HEK293 (cell line): ENCODE results near the gene CUEDC1.

Source experiments
- CTCF ChIA-PET: fragments of 350-600 bp; formaldehyde crosslinking; extraction: SDS; loops from one replicate; lab custom pipeline; 2021; ENCODE audit warnings: antibody characterized with exemption; lab: Yijun Ruan, JAX
- POLR2A ChIA-PET: fragments of 300-600 bp; formaldehyde crosslinking; extraction: SDS; loops from one replicate; lab custom pipeline; 2020; ENCODE audit warnings: antibody characterized with exemption, inconsistent platforms; lab: Yijun Ruan, JAX
- H3K27ac ChIP-seq: fragments of 200-500 bp; sonication (Bioruptor generic); 2 replicates; pipeline ENCODE4 v1.5.1; 2014; ENCODE audit warnings: low read depth, low read length, control low read depth, inconsistent platforms; ENCODE audit errors: extremely low read depth
- H3K36me3 ChIP-seq, 2 experiments: fragments of 200-500 bp in 1 of 2; sonication (Bioruptor generic) in 1 of 2; 1 replicate in 1 of 2; 2 replicates in 1 of 2; pipeline ENCODE4 v1.5.1; 2014 to 2017; ENCODE audit warnings: inconsistent platforms in 2 of 2, low read length in 2 of 2; ENCODE audit not compliant: control insufficient read depth in 2 of 2, insufficient read depth in 1 of 2
- H3K4me1 ChIP-seq: fragments of 200-500 bp; sonication (Bioruptor generic); 2 replicates; pipeline ENCODE4 v1.5.1; 2014; ENCODE audit warnings: mild to moderate bottlenecking, low read length, inconsistent platforms; ENCODE audit not compliant: control insufficient read depth, insufficient read depth
- H3K4me3 ChIP-seq: 2 replicates; pipeline ENCODE4 v1.5.1; 2011; ENCODE audit warnings: low read depth, mild to moderate bottlenecking, control low read depth, low read length, moderate library complexity
- H3K9me3 ChIP-seq: fragments of 200-500 bp; sonication (Bioruptor generic); 2 replicates; pipeline ENCODE4 v1.5.1; 2014; ENCODE audit warnings: low read depth, low read length, inconsistent platforms; ENCODE audit not compliant: control insufficient read depth, insufficient read depth
- ATF2 ChIP-seq: fragments of 450-650 bp; formaldehyde crosslinking; IDR thresholded peaks from 2 replicates; pipeline ENCODE4 v1.5.1; 2016; ENCODE audit warnings: missing biosample characterization, missing genetic modification characterization, low read depth
- GLIS1 ChIP-seq: fragments of 450-650 bp; formaldehyde crosslinking; IDR thresholded peaks from 2 replicates; pipeline ENCODE4 v1.5.1; 2016; ENCODE audit warnings: missing biosample characterization, missing genetic modification characterization
- KLF16 ChIP-seq: fragments of 450-650 bp; formaldehyde crosslinking; IDR thresholded peaks from 2 replicates; pipeline ENCODE4 v1.5.1; 2017; ENCODE audit warnings: missing biosample characterization, missing genetic modification characterization
- KLF8 ChIP-seq: fragments of 450-650 bp; formaldehyde crosslinking; IDR thresholded peaks from 2 replicates; pipeline ENCODE4 v1.5.1; 2016; ENCODE audit warnings: missing biosample characterization, missing genetic modification characterization
- MYNN ChIP-seq: fragments of 450-650 bp; formaldehyde crosslinking; IDR thresholded peaks from 2 replicates; pipeline ENCODE4 v1.5.1; 2016; ENCODE audit warnings: missing biosample characterization, missing genetic modification characterization, borderline replicate concordance
- REPIN1 ChIP-seq: fragments of 450-650 bp; formaldehyde crosslinking; IDR thresholded peaks from 2 replicates; pipeline ENCODE4 v1.5.1; 2017; ENCODE audit warnings: missing biosample characterization, missing genetic modification characterization, low read depth
- SCRT2 ChIP-seq: fragments of 450-650 bp; formaldehyde crosslinking; IDR thresholded peaks from 2 replicates; pipeline ENCODE4 v1.5.1; 2016; ENCODE audit warnings: missing biosample characterization, missing genetic modification characterization
- SP7 ChIP-seq: fragments of 450-650 bp; formaldehyde crosslinking; IDR thresholded peaks from 2 replicates; pipeline ENCODE4 v1.5.1; 2016; ENCODE audit warnings: missing biosample characterization, missing genetic modification characterization
- ZIC2 ChIP-seq: fragments of 450-650 bp; formaldehyde crosslinking; IDR thresholded peaks from 2 replicates; pipeline ENCODE4 v1.5.1; 2016; ENCODE audit warnings: missing biosample characterization, missing genetic modification characterization
- ZNF112 ChIP-seq: fragments of 450-650 bp; formaldehyde crosslinking; IDR thresholded peaks from 2 replicates; pipeline ENCODE4 v1.5.0; 2017; ENCODE audit warnings: missing biosample characterization, missing genetic modification characterization
- ZNF148 ChIP-seq: fragments of 450-650 bp; formaldehyde crosslinking; IDR thresholded peaks from 2 replicates; pipeline ENCODE4 v1.5.0; 2017; ENCODE audit warnings: missing biosample characterization, missing genetic modification characterization, borderline replicate concordance
- ZNF19 ChIP-seq: fragments of 450-650 bp; formaldehyde crosslinking; IDR thresholded peaks from 2 replicates; pipeline ENCODE4; 2016; ENCODE audit warnings: missing biosample characterization, missing genetic modification characterization, low read depth
- ZNF239 ChIP-seq: fragments of 450-650 bp; formaldehyde crosslinking; IDR thresholded peaks from 2 replicates; pipeline ENCODE4 v1.5.1; 2016; ENCODE audit warnings: missing biosample characterization, missing genetic modification characterization
- ZNF24 ChIP-seq: fragments of 450-650 bp; formaldehyde crosslinking; IDR thresholded peaks from 2 replicates; pipeline ENCODE4 v1.5.1; 2016; ENCODE audit warnings: missing biosample characterization, missing genetic modification characterization
- ZNF404 ChIP-seq: fragments of 450-650 bp; formaldehyde crosslinking; IDR thresholded peaks from 2 replicates; pipeline ENCODE4 v1.5.1; 2017; ENCODE audit warnings: missing biosample characterization, missing genetic modification characterization
- ZNF48 ChIP-seq: fragments of 450-650 bp; formaldehyde crosslinking; IDR thresholded peaks from 2 replicates; pipeline ENCODE4 v1.5.1; 2016; ENCODE audit warnings: missing biosample characterization, missing genetic modification characterization
- ZNF549 ChIP-seq: fragments of 450-650 bp; IDR thresholded peaks from 2 replicates; pipeline ENCODE4 v1.5.1; 2018; ENCODE audit warnings: missing biosample characterization, missing genetic modification characterization, mild to moderate bottlenecking, inconsistent platforms, moderate library complexity
- ZNF585B ChIP-seq: fragments of 450-650 bp; formaldehyde crosslinking; IDR thresholded peaks from 2 replicates; pipeline ENCODE4 v1.5.1; 2016; ENCODE audit warnings: missing biosample characterization, missing genetic modification characterization
- ZNF639 ChIP-seq: fragments of 450-650 bp; formaldehyde crosslinking; IDR thresholded peaks from 2 replicates; pipeline ENCODE4 v1.5.1; 2016; ENCODE audit warnings: missing biosample characterization, missing genetic modification characterization
- ZNF707 ChIP-seq: fragments of 450-650 bp; formaldehyde crosslinking; IDR thresholded peaks from 2 replicates; pipeline ENCODE4 v1.5.1; 2016; ENCODE audit warnings: missing biosample characterization, missing genetic modification characterization
- ZNF837 ChIP-seq: fragments of 450-650 bp; formaldehyde crosslinking; IDR thresholded peaks from 2 replicates; pipeline ENCODE4 v1.5.1; 2016; ENCODE audit warnings: missing biosample characterization, missing genetic modification characterization

CUEDC1 gene

DNA sequence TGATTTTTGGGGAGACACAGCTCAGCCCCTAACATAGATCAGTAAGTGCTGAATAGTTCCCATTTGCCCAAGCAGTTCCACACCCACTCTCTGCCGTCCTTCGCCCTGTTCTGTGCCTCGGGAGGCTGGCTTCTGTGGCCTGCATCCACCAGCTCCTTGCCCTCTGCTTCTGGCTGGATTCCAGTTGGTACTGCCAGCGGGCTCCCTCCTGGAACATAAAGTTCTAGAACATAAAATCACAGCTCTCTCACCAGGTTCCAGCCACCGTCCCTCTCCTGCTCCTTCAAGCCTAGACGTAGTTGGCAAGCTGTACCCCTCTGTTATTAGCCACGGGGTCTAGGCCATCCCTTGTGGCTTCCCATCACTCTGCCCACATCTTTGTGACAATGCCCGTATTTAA lies 101.5 kb downstream of the CUEDC1 start:
- Histone ChIP-seq H3K9me3 (no peaks in the 10 kb centered on the region), H3K4me3 (no peak overlapping the region), H3K27ac (no peak overlapping the region), H3K36me3 (peaks cover 0 to 4% of the 10 kb centered on the region in 2 experiments; a peak in 1 of 3 replicates), H3K4me1 (peaks cover 17% of the 10 kb centered on the region)
- ChIA-PET POLR2A (interaction anchor here (0.6 to 2.5 kb wide), 5 partner anchors 9 to 153 kb away, joined by 3 to 14 read pairs (median 4); partner anchors contain the start of genes SRSF1 and VEZF1), CTCF (interaction anchor here (1.0 to 17.6 kb wide), 6 partner anchors 20 to 259 kb away, joined by 3 to 434 read pairs (median 4); partner anchors contain the start of gene VEZF1)
- TF ChIP-seq ZNF404 (tag by site-specific recombination) (no peak), ATF2 (tag by site-specific recombination) (no peak), KLF16 (no peak), ZNF48 (tag by site-specific recombination) (no peak), ZNF585B (tag by site-specific recombination) (no peak), MYNN (no peak), ZNF24 (tag by site-specific recombination) (no peak), SP7 (tag by site-specific recombination) (no peak), ZNF112 (tag by site-specific recombination) (no peak), ZNF707 (tag by site-specific recombination) (no peak), ZNF549 (no peak), ZNF239 (tag by site-specific recombination) (no peak)

DNA sequence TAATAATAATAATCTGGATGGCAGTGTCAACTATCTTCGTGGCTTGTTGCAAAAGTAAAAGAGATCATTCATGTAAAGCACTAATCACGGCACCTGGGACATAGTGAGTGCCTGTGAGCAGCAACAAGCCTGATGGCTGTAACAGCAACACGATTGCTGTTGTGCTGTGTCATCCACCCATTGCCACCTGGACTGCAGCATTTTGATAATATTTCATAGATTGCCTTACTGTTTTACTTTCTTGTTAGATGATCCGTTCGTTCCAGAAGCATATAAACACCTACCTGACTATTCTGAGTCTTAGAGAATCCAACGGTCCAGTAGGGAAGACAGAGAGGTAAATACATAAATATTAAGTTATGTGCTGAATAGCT lies 102.3 kb downstream of the CUEDC1 start:
- ChIA-PET POLR2A (interaction anchor here (0.7 to 1.5 kb wide), 4 partner anchors 22 to 143 kb away, joined by 3 to 6 read pairs (median 4); partner anchors contain the start of gene VEZF1), CTCF (interaction anchor here (0.8 to 17.6 kb wide), 7 partner anchors 19 to 259 kb away, joined by 3 to 434 read pairs (median 5); partner anchors contain the start of gene VEZF1)
- no peak for TF ChIP-seq ZNF837
- 0 out of 2 replicates have a peak, but pooled peaks have one; percentile 2 for TF ChIP-seq REPIN1 (tag by site-specific recombination)
- peaks cover 6 to 12% of the 10 kb centered on the region in 2 experiments; a peak in 2 of 3 replicates for H3K36me3 ChIP-seq
- H3K4me3 ChIP-seq = no peak overlapping the region
- no peak overlapping the region for H3K27ac ChIP-seq
- peaks cover 17% of the 10 kb centered on the region for H3K4me1 ChIP-seq
- no peaks in the 10 kb centered on the region for H3K9me3 ChIP-seq

DNA sequence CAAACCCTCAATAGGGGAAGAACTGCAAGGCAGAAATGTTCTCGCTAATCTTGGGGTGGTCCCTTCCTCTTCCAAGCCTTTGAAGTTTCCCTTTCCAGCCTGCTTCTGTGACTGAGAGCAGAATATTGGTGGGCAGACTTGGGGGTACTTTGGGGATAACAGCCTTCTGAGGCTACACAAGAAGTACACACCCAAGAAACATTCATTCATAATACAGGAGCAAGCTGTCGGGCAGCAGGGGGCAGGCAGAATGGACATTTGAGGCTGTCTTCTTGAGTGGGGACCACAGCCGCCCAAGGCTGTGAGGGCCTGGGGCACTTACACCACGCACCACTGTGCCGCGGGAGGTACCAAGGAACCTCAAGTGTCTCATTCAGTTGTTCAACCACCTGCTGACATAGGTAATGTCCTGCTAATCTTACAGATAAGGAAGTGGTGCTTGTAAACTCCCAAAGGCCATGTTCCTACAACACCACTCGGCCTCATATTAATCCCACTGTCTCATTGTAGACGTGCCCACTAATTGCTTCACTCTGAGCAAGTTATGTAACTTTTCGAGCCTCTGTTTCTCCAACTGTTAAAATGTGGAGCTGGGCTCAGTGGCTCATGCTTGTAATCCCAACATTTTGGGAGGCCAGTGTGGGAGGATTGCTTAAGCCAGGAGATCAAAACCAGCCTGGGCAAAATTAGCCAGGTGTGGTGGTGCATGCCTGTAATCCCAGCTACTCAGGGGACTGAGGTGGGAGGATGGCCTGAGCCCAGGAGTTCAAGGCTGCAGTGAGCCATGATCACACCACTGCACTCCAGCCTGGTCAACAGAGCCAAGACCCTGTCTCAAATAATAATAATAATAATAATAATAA lies 102.9 kb downstream of the CUEDC1 start:
- POLR2A ChIA-PET = interaction anchor here (0.7 to 3.1 kb wide), 5 partner anchors 8 to 155 kb away, joined by 3 to 30 read pairs (median 5); partner anchors contain the start of gene SRSF1
- TF ChIP-seq GLIS1 (tag by site-specific recombination) (peak; percentile 53), SCRT2 (tag by site-specific recombination) (0 out of 2 replicates have a peak, but pooled peaks have one; percentile 12), KLF8 (tag by site-specific recombination) (no peak), ZNF24 (tag by site-specific recombination) (0 out of 2 replicates have a peak, but pooled peaks have one; percentile 43), ZNF639 (tag by site-specific recombination) (no peak), ZNF148 (tag by site-specific recombination) (no peak), REPIN1 (tag by site-specific recombination) (0 out of 2 replicates have a peak, but pooled peaks have one; percentile 15), ZNF19 (no peak), ZIC2 (tag by site-specific recombination) (peak; percentile 88)

More for the DNA sequence above, 102.9 kb downstream of the CUEDC1 start:
- Histone ChIP-seq H3K4me1 (peaks cover 17% of the 10 kb centered on the region), H3K27ac (peak overlapping the region; percentile 84), H3K4me3 (no peak overlapping the region), H3K36me3 (peaks cover 9 to 15% of the 10 kb centered on the region in 2 experiments; a peak in 2 of 3 replicates), H3K9me3 (no peaks in the 10 kb centered on the region)
- CTCF ChIA-PET = interaction anchor here (0.8 to 17.6 kb wide), 7 partner anchors 18 to 262 kb away, joined by 3 to 434 read pairs (median 4); partner anchors contain the start of gene VEZF1
